Measurements from ENCODE around the gene ALLC.
A peak's percentile ranks its signal among the peaks of the same experiment; 100 is the strongest.

Gene ALLC

DNA sequence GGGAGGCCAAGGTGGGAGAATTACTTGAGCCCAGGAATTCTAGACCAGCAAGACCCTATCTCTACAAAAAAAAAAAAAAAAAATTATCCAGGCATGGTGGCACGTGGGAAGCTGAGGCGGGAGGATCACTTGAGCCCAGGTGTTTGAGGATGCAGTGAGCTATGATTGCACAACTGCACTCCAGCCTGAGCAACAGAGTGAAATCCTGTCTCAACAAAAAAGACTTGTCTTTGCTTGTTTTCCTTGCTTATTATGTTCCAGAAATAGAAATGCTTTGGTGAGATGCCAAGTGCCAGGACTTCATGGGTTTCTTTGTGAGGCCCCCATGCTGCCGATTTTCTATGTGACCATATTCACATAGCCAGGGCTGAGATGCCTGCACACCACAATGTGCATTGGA lies 54.4 kb downstream of the ALLC start:
- no peak for TF ChIP-seq JUND (IDR thresholded peaks at IDR 0.05; ENCODE audit: low read depth)
- DNase-seq (ENCODE audit: low read depth in 1 of 2, low spot score in 1 of 2): no peak
- in situ Hi-C loops (cut with HindIII; ENCODE audit: low pct_unique_long_range_greater_than_20kb, low sequenced_read_pairs): no loop called here

- in situ Hi-C loops (cut with HindIII; ENCODE audit: low pct_unique_long_range_greater_than_20kb, low sequenced_read_pairs): no loop called here
- DNase-seq (ENCODE audit: low read depth in 1 of 2, low spot score in 1 of 2): no peak
- TF ChIP-seq JUND (IDR thresholded peaks at IDR 0.05; ENCODE audit: low read depth): no peak
Observed at GRCh38 chr2:3712831-3713503, 55.0 kb downstream of the ALLC start.

GRCh38 chr2:3718679-3719078 lies 60.7 kb downstream of the ALLC start:
- no peak for DNase-seq (ENCODE audit: low read depth in 1 of 2, low spot score in 1 of 2)

GRCh38 chr2:3725002-3725401 lies 67.0 kb downstream of the ALLC start:
- no peak for TF ChIP-seq JUND (IDR thresholded peaks at IDR 0.05; ENCODE audit: low read depth)
- DNase-seq (ENCODE audit: low read depth in 1 of 2, low spot score in 1 of 2): no peak

More at GRCh38 chr2:3718679-3719078, 60.7 kb downstream of the ALLC start:
- in situ Hi-C loops (cut with HindIII; ENCODE audit: low pct_unique_long_range_greater_than_20kb, low sequenced_read_pairs): no loop called here
- TF ChIP-seq JUND (IDR thresholded peaks at IDR 0.05; ENCODE audit: low read depth): no peak

GRCh38 chr2:3725458-3726250 lies 67.7 kb downstream of the ALLC start:
- no peak for DNase-seq (ENCODE audit: low read depth in 1 of 2, low spot score in 1 of 2)
- in situ Hi-C loops (cut with HindIII; ENCODE audit: low pct_unique_long_range_greater_than_20kb, low sequenced_read_pairs): no loop called here
- no peak for TF ChIP-seq JUND (IDR thresholded peaks at IDR 0.05; ENCODE audit: low read depth)

More at GRCh38 chr2:3725002-3725401, 67.0 kb downstream of the ALLC start:
- in situ Hi-C loops (cut with HindIII; ENCODE audit: low pct_unique_long_range_greater_than_20kb, low sequenced_read_pairs): no loop called here

DNA sequence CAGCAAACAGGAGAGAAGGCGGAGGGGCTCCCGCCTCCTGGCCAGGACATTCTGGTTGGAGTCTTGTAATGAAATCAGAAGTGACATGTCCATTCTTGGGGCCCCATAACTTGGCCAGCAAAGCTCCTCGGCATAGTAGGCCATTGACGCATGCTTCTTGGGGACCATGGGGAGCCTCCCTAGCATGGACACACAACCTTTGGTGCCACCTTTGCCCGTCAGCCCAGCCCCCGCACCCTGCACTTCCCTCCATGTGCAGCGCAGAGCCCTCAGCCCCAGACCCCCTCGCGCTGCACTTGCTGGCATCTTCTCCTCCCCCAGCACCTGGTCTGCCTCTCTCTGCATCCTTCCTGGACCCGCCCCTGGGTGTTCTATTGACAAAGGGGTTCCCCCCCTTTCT lies 68.5 kb downstream of the ALLC start:
- no peak for TF ChIP-seq JUND (IDR thresholded peaks at IDR 0.05; ENCODE audit: low read depth)
- in situ Hi-C loops (cut with HindIII; ENCODE audit: low pct_unique_long_range_greater_than_20kb, low sequenced_read_pairs): no loop called here
- no peak for DNase-seq (ENCODE audit: low read depth in 1 of 2, low spot score in 1 of 2)

- no peak for TF ChIP-seq JUND (IDR thresholded peaks at IDR 0.05; ENCODE audit: low read depth)
- in situ Hi-C loops (cut with HindIII; ENCODE audit: low pct_unique_long_range_greater_than_20kb, low sequenced_read_pairs): no loop called here
Observed at GRCh38 chr2:3727397-3728045, 69.5 kb downstream of the ALLC start.

GRCh38 chr2:3728104-3729054 lies 70.4 kb downstream of the ALLC start:
- DNase-seq (ENCODE audit: low read depth in 1 of 2, low spot score in 1 of 2): peak; percentile 23 to 44
- in situ Hi-C loops (cut with HindIII; ENCODE audit: low pct_unique_long_range_greater_than_20kb, low sequenced_read_pairs): no loop called here
- TF ChIP-seq JUND (IDR thresholded peaks at IDR 0.05; ENCODE audit: low read depth): no peak

More at GRCh38 chr2:3727397-3728045, 69.5 kb downstream of the ALLC start:
- DNase-seq (ENCODE audit: low read depth in 1 of 2, low spot score in 1 of 2): no peak

DNA sequence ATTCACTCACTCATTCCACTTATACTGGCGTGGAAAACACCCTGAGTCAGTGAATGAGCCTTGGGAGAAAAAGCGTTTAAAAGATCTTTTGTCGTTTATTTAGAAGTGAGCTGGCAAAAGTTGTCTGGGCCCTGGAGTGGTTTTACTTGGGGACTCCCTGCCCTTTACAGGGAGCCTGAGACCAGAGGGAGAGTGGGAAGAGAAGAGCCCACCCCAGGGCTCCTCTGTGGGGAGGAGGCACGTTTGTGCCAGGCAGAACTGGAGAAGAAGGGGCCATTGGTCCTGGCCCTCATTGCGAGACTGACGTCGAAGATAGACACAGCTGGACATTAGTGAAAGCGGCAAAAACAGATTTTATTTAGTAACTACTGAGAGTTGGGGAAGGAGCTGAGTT lies 71.1 kb downstream of the ALLC start:
- no peak for TF ChIP-seq JUND (IDR thresholded peaks at IDR 0.05; ENCODE audit: low read depth)
- no peak for DNase-seq (ENCODE audit: low read depth in 1 of 2, low spot score in 1 of 2)
- in situ Hi-C loops (cut with HindIII; ENCODE audit: low pct_unique_long_range_greater_than_20kb, low sequenced_read_pairs): no loop called here

DNA sequence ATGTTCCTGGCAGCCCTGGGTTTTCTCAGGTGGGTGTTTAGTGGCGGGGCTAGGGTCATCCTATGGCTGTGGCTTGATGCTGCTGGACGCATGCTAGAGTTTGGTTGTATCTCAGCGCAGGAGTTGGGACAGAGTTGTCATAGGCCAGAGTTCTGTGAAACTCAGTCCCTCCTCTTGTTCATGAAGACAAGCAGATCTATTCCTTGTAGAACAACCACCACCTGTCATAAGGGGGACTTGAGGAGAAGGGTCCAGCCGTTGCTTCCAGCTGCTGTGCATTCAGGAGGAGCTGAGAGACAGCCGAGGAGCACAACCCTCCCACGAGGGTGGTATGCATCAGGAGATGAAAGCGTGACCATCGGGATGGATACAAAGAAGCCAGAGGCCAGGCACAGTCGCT lies 71.8 kb downstream of the ALLC start:
- no peak for DNase-seq (ENCODE audit: low read depth in 1 of 2, low spot score in 1 of 2)
- no peak for TF ChIP-seq JUND (IDR thresholded peaks at IDR 0.05; ENCODE audit: low read depth)
- in situ Hi-C loops (cut with HindIII; ENCODE audit: low pct_unique_long_range_greater_than_20kb, low sequenced_read_pairs): no loop called here

GRCh38 chr2:3730646-3731045 lies 72.6 kb downstream of the ALLC start:
- in situ Hi-C loops (cut with HindIII; ENCODE audit: low pct_unique_long_range_greater_than_20kb, low sequenced_read_pairs): no loop called here
- TF ChIP-seq JUND (IDR thresholded peaks at IDR 0.05; ENCODE audit: low read depth): no peak
- DNase-seq (ENCODE audit: low read depth in 1 of 2, low spot score in 1 of 2): peak in 1 of 2 experiments; percentile 5

DNA sequence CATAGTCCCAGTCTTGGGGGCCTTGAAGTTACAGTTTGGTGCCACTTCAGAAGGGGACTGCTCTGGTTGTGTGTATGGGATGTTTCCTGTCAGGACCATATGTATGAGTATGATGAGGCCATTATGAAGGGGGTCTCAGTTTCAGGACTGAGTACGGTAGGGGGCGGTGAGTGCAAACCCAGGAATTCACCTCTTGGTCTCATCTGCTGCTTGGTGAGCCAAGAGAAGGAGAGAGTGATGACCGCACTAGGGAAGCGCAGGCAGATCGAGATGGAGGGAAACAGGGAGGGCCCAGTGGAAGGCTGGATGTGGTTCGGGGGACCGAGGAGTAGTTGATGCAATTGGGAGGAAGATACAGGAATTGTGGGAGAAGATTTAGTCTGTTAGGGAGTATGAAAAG lies 73.8 kb downstream of the ALLC start:
- TF ChIP-seq JUND (IDR thresholded peaks at IDR 0.05; ENCODE audit: low read depth): no peak
- in situ Hi-C loops (cut with HindIII; ENCODE audit: low pct_unique_long_range_greater_than_20kb, low sequenced_read_pairs): no loop called here
- no peak for DNase-seq (ENCODE audit: low read depth in 1 of 2, low spot score in 1 of 2)
